Right lobe of liver (tissue), 4 donors: ENCODE data around the gene TFF3.

ENCODE experiments used
- CTCF ChIP-seq, 4 donors: fragments of 200-600 bp in 3 of 4; fragments of 450-650 bp in 1 of 4; IDR thresholded peaks; one replicate each; pipeline versions ENCODE4 v1.5.1 to v1.8.0; 2016 to 2022; ENCODE audit warnings: antibody characterized with exemption in 4 of 4, mild to moderate bottlenecking in 2 of 4
- POLR2A ChIP-seq: fragments of 450-650 bp; IDR thresholded peaks from one replicate; pipeline ENCODE4 v1.6.1; 2017; ENCODE audit warnings: antibody characterized with exemption, mild to moderate bottlenecking
- donor health status: DM: no; HTN: no; CAD: no.
- donor health status: DM: no; HTN: no; CAD: no.
- donor health status: DM: no; HTN: yes; CAD: no.

- TF ChIP-seq CTCF (IDR thresholded peaks at IDR 0.05) (no peak), POLR2A (no peak)
Measured at GRCh38 chr21:42362198-42362597, 47.0 kb upstream of the TFF3 start.
